Stimulated activated naive CD8-positive, alpha-beta T cell treated with anti-CD3 and anti-CD28 coated beads, Interleukin-15, Interleukin-2, amounts not matched to agents 100 ng/mL and 50 ng/mL, for 24 hours (primary cell): ENCODE data around the gene KLHL8.
"Not testable (repeated sequence)": the region's sequence is repeated elsewhere in the genome, so short reads cannot be mapped to it uniquely, and the experiment has no call there.

Experiments
- H3K27ac Mint-ChIP-seq: one replicate; pipeline ENCODE4 v1.8.0; 2021; ENCODE audit warnings: mild to moderate bottlenecking, mixed read lengths
- H3K27me3 Mint-ChIP-seq: one replicate; pipeline ENCODE4 v1.8.0; 2021; ENCODE audit warnings: mixed read lengths
- H3K36me3 Mint-ChIP-seq: one replicate; pipeline ENCODE4 v1.8.0; 2021; ENCODE audit warnings: low read depth, mixed read lengths
- H3K4me1 Mint-ChIP-seq: one replicate; pipeline ENCODE4 v1.8.0; 2021; ENCODE audit warnings: low read depth, mixed read lengths
- H3K4me3 Mint-ChIP-seq: one replicate; pipeline ENCODE4 v1.8.0; 2021; ENCODE audit warnings: mild to moderate bottlenecking, mixed read lengths
- H3K9me3 Mint-ChIP-seq: one replicate; pipeline ENCODE4 v1.8.0; 2021; ENCODE audit warnings: mixed read lengths

KLHL8 gene

GRCh38 chr4:87166296-87166854 lies 54.0 kb downstream of the KLHL8 start:
- no peaks in the 10 kb centered on the region for H3K27me3 Mint-ChIP-seq
- no peak overlapping the region for H3K27ac Mint-ChIP-seq
- no peaks in the 10 kb centered on the region for H3K9me3 Mint-ChIP-seq
- H3K4me1 Mint-ChIP-seq = peaks cover 3% of the 10 kb centered on the region
- no peak overlapping the region for H3K4me3 Mint-ChIP-seq
- peaks cover 43% of the 10 kb centered on the region for H3K36me3 Mint-ChIP-seq

DNA sequence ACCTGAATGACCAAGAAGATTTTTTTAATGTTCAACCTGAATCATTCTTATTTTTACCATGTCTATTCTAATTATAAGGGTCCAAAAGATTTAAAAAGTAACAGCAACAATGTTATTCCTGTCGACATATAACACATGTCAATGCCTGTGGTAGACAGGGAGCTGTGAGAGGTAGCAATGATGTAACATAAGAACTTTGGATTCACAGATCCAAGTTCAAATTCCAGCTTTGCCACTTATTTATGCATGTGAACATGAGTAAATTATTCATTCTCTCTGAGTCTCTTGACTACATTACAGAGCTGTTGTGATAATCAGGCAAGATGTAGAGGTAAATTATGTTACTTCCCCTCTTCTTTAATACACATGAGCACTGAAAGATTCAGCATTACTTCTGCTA lies 54.5 kb downstream of the KLHL8 start:
- H3K4me3 Mint-ChIP-seq = no peak overlapping the region
- no peaks in the 10 kb centered on the region for H3K9me3 Mint-ChIP-seq
- no peaks in the 10 kb centered on the region for H3K27me3 Mint-ChIP-seq
- H3K36me3 Mint-ChIP-seq = peaks cover 44% of the 10 kb centered on the region
- peaks cover 3% of the 10 kb centered on the region for H3K4me1 Mint-ChIP-seq
- H3K27ac Mint-ChIP-seq = no peak overlapping the region

GRCh38 chr4:87153078-87153870 lies 67.1 kb downstream of the KLHL8 start:
- Mint-ChIP-seq H3K27me3 (no peaks in the 10 kb centered on the region), H3K36me3 (no peaks in the 10 kb centered on the region), H3K4me3 (no peak overlapping the region), H3K9me3 (no peaks in the 10 kb centered on the region), H3K27ac (no peak overlapping the region), H3K4me1 (peaks cover 4% of the 10 kb centered on the region)

- peaks cover 4% of the 10 kb centered on the region for H3K4me1 Mint-ChIP-seq
- H3K36me3 Mint-ChIP-seq = no peaks in the 10 kb centered on the region
- no peaks in the 10 kb centered on the region for H3K27me3 Mint-ChIP-seq
- H3K27ac Mint-ChIP-seq = no peak overlapping the region
- no peak overlapping the region for H3K4me3 Mint-ChIP-seq
- no peaks in the 10 kb centered on the region for H3K9me3 Mint-ChIP-seq
Observed at GRCh38 chr4:87152310-87153041, 67.9 kb downstream of the KLHL8 start.

DNA sequence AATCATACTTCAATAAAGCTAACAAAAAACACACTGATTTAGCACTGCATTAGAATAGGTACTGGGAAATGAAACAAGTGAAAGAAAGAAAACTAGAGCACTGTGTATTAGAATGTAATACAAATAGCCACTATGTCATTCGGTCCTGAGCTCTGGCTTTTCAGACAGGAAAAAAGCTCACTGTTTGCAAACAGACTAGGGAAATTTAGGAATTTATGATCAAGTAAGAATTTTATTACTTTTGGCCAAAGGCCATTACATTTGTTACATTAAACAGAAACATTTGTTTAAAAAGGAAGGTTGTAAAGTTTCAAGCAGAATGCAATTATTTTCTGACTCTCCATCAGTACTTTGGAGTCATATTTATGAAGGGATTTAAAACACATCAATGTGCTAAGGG lies 68.7 kb downstream of the KLHL8 start:
- H3K27me3 Mint-ChIP-seq = no peaks in the 10 kb centered on the region

GRCh38 chr4:87150498-87151261 lies 69.7 kb downstream of the KLHL8 start:
- Mint-ChIP-seq H3K27me3 (no peaks in the 10 kb centered on the region), H3K27ac (no peak overlapping the region), H3K4me1 (peaks cover 4% of the 10 kb centered on the region), H3K36me3 (no peaks in the 10 kb centered on the region), H3K4me3 (no peak overlapping the region), H3K9me3 (no peaks in the 10 kb centered on the region)

More for the DNA sequence above, 68.7 kb downstream of the KLHL8 start:
- no peak overlapping the region for H3K27ac Mint-ChIP-seq
- H3K9me3 Mint-ChIP-seq = no peaks in the 10 kb centered on the region
- H3K4me3 Mint-ChIP-seq = no peak overlapping the region
- H3K36me3 Mint-ChIP-seq = no peaks in the 10 kb centered on the region
- peaks cover 4% of the 10 kb centered on the region for H3K4me1 Mint-ChIP-seq

- peaks cover 11% of the 10 kb centered on the region for H3K36me3 Mint-ChIP-seq
- H3K4me1 Mint-ChIP-seq = peaks cover 4% of the 10 kb centered on the region
- no peaks in the 10 kb centered on the region for H3K27me3 Mint-ChIP-seq
- H3K4me3 Mint-ChIP-seq = no peak overlapping the region
- no peaks in the 10 kb centered on the region for H3K9me3 Mint-ChIP-seq
- no peak overlapping the region for H3K27ac Mint-ChIP-seq
Observed at GRCh38 chr4:87147116-87147515, 73.3 kb downstream of the KLHL8 start.

GRCh38 chr4:87145934-87146333 lies 74.5 kb downstream of the KLHL8 start:
- not testable (repeated sequence) for H3K4me1 Mint-ChIP-seq, H3K27ac Mint-ChIP-seq, H3K4me3 Mint-ChIP-seq, H3K9me3 Mint-ChIP-seq, H3K27me3 Mint-ChIP-seq
- H3K36me3 Mint-ChIP-seq = peaks cover 21% of the 10 kb centered on the region

DNA sequence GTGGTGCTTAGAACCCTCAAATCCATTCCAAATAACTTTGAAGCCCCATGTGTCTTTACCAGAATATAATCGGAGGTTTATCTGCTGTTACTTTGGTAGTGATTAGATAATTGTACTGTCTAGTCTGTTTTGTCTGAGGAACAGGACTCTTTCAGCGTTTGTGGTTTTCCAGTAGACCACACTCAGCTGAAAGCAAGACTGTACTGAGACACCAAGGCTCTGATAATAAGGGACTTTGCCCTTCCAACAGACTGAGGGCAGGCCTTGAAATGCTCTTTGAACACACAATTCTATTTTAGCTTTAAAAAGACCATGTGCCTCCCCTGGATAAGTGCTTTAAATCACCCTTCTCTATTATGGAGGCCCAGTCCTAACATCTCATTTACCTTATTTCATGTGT lies 76.1 kb downstream of the KLHL8 start:
- H3K36me3 Mint-ChIP-seq = peaks cover 29% of the 10 kb centered on the region
- no peaks in the 10 kb centered on the region for H3K27me3 Mint-ChIP-seq
- no peak overlapping the region for H3K27ac Mint-ChIP-seq
- no peaks in the 10 kb centered on the region for H3K9me3 Mint-ChIP-seq
- no peak overlapping the region for H3K4me3 Mint-ChIP-seq
- H3K4me1 Mint-ChIP-seq = no peaks in the 10 kb centered on the region

DNA sequence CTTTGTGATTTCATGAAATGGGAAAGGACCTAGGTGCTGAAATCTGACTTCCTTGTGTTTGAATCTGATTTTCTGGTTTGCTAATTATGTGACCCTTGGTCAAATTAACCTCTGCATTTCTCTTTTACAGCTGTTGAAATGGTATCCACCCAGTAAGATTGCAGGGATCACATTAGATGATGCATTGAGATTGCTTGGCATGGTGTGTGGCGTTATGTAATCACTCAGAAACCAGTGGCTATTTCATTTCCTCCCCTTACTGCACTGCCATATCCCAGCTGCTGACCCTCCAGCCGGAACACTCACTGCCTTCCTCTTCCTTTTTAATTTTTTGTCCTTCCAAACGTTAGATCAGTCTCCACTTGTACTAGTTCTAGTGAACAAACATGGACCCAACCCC lies 79.0 kb downstream of the KLHL8 start:
- Mint-ChIP-seq H3K36me3 (peaks cover 34% of the 10 kb centered on the region), H3K4me1 (no peaks in the 10 kb centered on the region), H3K27ac (no peak overlapping the region), H3K27me3 (no peaks in the 10 kb centered on the region), H3K4me3 (no peak overlapping the region), H3K9me3 (no peaks in the 10 kb centered on the region)

DNA sequence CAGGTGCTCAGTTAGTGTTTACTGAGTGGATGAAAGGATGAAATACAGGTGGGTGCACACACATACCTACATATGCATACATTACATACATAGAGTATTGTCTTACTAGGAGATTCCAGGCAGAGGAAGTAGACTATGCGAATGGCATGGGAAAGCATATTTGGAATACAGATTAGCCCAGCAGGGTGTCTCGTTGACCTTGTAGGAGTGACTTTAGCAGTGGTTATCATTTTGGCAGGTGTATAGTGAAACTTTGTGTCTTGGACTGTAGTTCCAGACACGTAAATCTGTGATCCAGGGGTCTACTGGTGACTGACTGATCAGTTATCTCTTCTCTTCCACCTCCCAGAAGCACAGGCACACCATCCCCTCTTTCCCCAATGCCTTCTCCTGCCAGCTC lies 86.3 kb downstream of the KLHL8 start:
- H3K36me3 Mint-ChIP-seq = peaks cover 67% of the 10 kb centered on the region
- no peaks in the 10 kb centered on the region for H3K27me3 Mint-ChIP-seq
- no peaks in the 10 kb centered on the region for H3K4me1 Mint-ChIP-seq
- no peaks in the 10 kb centered on the region for H3K9me3 Mint-ChIP-seq
- H3K27ac Mint-ChIP-seq = no peak overlapping the region
- H3K4me3 Mint-ChIP-seq = no peak overlapping the region

- Mint-ChIP-seq H3K36me3 (peaks cover 77% of the 10 kb centered on the region), H3K4me3 (no peak overlapping the region), H3K27me3 (no peaks in the 10 kb centered on the region), H3K4me1 (no peaks in the 10 kb centered on the region), H3K9me3 (no peaks in the 10 kb centered on the region), H3K27ac (no peak overlapping the region)
Observed at GRCh38 chr4:87133183-87133582, 87.2 kb downstream of the KLHL8 start.

DNA sequence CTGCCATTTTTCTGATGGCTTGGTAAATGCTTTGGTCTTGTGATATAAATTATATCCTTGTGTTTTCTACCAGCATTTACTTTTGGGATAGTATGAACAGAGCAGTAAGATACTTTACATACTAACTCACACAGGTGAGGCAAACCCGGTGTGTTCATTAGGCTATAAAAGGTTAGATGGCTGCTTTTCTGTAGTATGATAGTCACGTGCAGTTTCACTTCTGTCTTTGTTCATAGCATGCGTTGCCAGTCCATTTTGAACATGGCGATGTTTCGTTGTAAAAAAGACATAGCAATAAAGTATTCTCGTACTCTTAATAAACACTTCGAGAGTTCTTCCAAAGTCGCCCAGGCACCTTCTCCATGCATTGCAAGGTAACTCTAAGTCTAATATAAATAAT lies 88.4 kb downstream of the KLHL8 start:
- Mint-ChIP-seq H3K36me3 (peaks cover 86% of the 10 kb centered on the region), H3K27me3 (no peaks in the 10 kb centered on the region), H3K4me1 (no peaks in the 10 kb centered on the region), H3K4me3 (no peak overlapping the region), H3K27ac (no peak overlapping the region), H3K9me3 (no peaks in the 10 kb centered on the region)

DNA sequence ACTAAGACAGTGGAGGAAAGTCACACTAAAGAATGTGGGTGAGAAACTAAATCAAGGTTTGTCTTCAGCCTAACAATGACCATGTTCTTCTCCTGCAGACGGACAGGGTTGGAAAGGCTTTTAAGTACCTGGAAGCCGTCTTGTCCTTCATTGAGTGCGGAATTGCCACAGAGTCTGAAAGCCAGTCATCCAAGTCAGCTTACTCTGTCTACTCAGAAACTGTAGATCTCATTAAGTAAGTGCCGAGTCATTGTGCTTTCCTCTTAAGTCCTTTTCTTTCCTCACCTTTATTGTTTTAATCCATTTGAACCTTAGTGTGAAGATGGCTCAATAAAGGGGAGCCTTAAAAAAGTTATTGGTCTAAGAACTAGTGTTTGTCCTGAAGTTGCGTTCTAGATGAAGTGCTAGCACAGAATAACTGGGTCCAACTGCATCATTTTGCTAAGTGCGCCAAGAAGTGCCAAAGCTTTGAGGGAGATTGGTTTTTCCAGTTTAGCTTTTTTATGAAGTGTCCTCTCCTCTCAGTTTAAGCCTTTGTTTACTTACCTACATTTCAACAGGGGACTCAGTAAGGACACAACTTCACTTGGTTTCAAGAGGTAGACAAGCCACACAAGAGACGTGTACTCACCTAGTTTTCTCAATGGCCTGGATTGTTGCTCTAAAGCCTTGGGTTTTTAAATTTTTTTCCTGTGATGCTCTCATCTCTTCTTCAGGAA lies 89.3 kb downstream of the KLHL8 start:
- peak overlapping the region; percentile 58 for H3K27ac Mint-ChIP-seq
- H3K4me1 Mint-ChIP-seq = no peaks in the 10 kb centered on the region
- H3K4me3 Mint-ChIP-seq = no peak overlapping the region
- no peaks in the 10 kb centered on the region for H3K9me3 Mint-ChIP-seq
- H3K36me3 Mint-ChIP-seq = peaks cover 90% of the 10 kb centered on the region
- H3K27me3 Mint-ChIP-seq = no peaks in the 10 kb centered on the region
